ENCODE measurements around the gene PCDHGA10.
"Not testable (repeated sequence)": the region's sequence is repeated elsewhere in the genome, so short reads cannot be mapped to it uniquely, and the experiment has no call there.

Gene PCDHGA10

GRCh38 chr5:141392429-141393198, 20.2 kb upstream of the PCDHGA10 start, which contains the start of gene PCDHGA8:
PCDHGA8 (plus strand) TSS chr5:141392633; CDS start chr5:141392814, 181 bp downstream.
- DNase-seq = peak; percentile 38

DNA sequence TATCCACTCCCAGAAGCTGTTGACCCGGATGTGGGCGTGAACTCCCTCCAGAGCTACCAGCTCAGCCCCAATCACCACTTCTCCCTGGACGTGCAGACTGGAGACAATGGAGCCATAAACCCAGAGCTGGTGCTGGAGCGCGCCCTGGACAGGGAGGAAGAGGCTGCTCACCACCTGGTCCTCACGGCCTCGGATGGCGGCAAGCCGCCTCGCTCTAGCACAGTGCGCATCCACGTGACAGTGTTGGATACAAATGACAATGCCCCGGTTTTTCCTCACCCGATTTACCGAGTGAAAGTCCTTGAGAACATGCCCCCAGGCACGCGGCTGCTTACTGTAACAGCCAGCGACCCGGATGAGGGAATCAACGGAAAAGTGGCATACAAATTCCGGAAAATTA, 19.5 kb upstream of the PCDHGA10 start:
- no peak for DNase-seq

- DNase-seq = not testable (repeated sequence)
Observed at GRCh38 chr5:141394401-141395187, 18.2 kb upstream of the PCDHGA10 start.

DNA sequence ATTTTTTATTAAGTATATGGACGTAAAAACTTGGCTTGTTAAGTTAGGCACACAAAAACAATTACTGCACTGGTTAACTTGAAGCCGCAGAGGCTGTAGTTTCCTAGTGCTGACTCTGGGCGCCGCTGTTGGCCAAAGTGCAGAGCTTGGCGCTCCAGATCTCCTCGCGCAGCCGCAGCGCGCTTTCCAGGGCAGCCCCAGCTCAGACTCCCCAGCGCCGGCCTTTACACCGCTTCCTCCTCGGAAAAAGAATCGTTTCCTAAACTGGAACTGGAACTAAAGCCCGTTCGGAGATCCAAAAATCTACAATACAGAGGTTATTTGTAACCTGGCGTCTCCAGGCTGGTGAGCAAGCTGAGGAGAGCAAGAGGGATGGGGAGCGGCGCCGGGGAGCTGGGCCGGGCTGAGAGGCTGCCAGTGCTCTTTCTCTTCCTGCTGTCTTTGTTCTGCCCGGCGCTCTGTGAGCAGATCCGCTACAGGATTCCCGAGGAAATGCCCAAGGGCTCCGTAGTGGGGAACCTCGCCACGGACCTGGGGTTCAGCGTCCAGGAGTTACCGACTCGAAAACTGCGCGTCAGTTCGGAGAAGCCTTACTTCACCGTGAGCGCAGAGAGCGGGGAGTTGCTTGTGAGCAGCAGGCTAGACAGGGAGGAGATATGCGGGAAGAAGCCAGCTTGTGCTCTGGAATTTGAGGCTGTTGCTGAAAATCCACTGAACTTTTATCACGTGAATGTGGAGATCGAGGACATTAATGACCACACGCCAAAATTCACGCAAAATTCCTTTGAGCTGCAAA, 14.8 kb upstream of the PCDHGA10 start, which contains the start of gene PCDHGB5:
PCDHGB5 (plus strand) TSS at position 192 of the 796 bp plus-strand sequence; CDS start at position 373, 181 bp downstream.
- peak; percentile 69 for DNase-seq

- no peak for DNase-seq
Observed at GRCh38 chr5:141398608-141399007, 14.2 kb upstream of the PCDHGA10 start.

DNA sequence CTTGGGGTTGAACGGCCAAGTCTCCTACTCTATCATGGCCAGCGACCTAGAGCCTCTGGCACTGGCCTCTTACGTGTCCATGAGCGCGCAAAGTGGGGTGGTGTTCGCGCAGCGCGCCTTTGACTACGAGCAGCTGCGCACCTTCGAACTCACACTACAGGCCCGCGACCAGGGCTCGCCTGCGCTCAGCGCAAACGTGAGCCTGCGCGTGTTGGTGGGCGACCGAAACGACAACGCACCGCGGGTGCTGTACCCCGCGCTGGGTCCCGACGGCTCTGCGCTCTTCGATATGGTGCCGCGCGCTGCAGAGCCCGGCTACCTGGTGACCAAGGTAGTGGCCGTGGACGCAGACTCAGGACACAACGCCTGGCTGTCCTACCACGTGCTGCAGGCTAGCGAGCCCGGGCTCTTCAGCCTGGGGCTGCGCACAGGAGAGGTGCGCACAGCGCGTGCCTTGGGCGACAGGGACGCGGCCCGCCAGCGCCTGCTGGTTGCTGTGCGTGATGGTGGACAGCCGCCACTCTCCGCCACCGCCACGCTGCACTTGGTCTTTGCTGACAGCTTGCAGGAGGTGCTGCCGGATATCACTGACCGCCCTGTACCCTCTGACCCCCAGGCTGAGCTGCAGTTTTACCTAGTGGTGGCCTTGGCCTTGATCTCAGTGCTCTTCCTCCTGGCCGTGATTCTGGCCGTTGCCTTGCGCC, 13.1 kb upstream of the PCDHGA10 start:
- no peak for DNase-seq

DNA sequence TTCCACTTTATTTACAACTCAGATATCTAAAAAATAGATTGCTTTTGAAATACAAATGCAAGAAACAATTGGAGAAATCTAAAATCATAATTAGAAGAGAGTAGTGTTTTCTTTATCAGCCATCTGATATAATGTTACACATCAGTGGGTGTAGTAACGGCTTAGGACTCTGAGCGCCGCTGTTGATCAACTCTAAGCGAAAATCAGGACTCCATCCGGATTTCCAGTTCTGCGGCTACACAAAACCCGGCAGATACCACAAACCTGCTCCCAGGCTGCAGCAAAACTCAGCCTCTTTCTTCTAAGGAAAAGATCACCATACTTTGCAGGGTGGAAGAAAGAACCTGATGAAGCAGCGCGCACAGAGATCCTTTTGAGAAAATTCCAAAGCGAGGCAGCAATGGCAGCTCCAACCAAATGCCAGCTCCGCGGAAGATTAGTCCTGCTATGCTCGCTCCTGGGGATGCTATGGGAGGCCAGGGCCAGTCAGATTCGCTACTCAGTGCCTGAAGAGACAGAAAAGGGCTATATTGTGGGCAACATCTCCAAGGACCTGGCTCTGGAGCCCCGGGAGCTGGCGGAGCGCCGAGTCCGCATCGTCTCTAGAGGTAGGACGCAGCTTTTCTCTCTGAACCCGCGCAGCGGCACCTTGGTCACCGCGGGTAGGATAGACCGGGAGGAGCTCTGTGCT, 10.1 kb upstream of the PCDHGA10 start, which contains the start of gene PCDHGA9:
PCDHGA9 (plus strand) TSS at position 226 of the 691 bp plus-strand sequence; CDS start at position 401, 175 bp downstream.
- peak; percentile 37 for DNase-seq

- no peak for DNase-seq
Observed at GRCh38 chr5:141403387-141403786, 9.4 kb upstream of the PCDHGA10 start.

DNA sequence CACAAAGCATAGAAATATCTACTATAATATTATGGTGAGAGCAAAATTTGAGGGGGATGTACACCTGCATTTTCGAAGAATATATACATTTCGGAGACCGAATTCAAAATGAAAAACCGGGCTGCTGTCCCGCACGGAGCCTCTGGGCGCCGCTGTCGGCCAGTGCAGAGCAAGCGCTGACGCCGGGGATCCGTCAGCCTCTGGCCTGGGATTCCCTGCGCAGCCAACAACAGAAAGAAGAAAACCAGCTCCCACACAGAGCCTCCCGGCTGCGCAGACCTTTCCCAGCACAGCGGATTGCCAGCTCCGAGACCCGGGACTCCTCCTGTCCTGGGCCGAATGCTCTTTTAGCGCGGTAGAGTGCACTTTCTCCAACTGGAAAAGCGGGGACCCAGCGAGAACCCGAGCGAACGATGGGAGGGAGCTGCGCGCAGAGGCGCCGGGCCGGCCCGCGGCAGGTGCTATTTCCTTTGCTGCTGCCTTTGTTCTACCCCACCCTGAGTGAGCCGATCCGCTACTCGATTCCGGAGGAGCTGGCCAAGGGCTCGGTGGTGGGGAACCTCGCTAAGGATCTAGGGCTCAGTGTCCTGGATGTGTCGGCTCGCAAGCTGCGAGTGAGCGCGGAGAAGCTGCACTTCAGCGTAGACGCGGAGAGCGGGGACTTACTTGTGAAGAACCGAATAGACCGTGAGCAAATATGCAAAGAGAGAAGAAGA, 4.8 kb upstream of the PCDHGA10 start, which contains the start of gene PCDHGB6:
PCDHGB6 (plus strand) TSS at position 232 of the 716 bp plus-strand sequence; CDS start at position 414, 182 bp downstream.
- peak; percentile 40 for DNase-seq

- no peak for DNase-seq
Observed at GRCh38 chr5:141409598-141410306, 3.0 kb upstream of the PCDHGA10 start.

- no peak for DNase-seq
Observed at GRCh38 chr5:141411575-141411974, 1.2 kb upstream of the PCDHGA10 start.

- no peak for DNase-seq
Observed at GRCh38 chr5:141413540-141414069, 818 bp downstream of the PCDHGA10 start.

GRCh38 chr5:141414548-141415274, 1.9 kb downstream of the PCDHGA10 start:
- not testable (repeated sequence) for DNase-seq

DNA sequence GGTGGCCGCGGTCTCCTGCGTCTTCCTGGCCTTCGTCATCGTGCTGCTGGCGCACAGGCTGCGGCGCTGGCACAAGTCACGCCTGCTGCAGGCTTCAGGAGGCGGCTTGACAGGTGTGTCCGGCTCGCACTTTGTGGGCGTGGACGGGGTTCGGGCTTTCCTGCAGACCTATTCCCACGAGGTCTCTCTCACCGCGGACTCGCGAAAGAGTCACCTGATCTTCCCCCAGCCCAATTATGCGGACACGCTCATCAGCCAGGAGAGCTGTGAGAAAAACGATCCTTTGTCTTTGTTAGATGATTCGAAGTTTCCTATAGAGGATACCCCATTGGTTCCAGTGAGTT, 2.5 kb downstream of the PCDHGA10 start:
- not testable (repeated sequence) for DNase-seq

- DNase-seq = peak; percentile 84
Observed at GRCh38 chr5:141417494-141418172, 4.8 kb downstream of the PCDHGA10 start, which contains the start of gene PCDHGB7. PCDHGB7 (plus strand) TSS chr5:141417677; CDS start chr5:141417860, 183 bp downstream.

DNA sequence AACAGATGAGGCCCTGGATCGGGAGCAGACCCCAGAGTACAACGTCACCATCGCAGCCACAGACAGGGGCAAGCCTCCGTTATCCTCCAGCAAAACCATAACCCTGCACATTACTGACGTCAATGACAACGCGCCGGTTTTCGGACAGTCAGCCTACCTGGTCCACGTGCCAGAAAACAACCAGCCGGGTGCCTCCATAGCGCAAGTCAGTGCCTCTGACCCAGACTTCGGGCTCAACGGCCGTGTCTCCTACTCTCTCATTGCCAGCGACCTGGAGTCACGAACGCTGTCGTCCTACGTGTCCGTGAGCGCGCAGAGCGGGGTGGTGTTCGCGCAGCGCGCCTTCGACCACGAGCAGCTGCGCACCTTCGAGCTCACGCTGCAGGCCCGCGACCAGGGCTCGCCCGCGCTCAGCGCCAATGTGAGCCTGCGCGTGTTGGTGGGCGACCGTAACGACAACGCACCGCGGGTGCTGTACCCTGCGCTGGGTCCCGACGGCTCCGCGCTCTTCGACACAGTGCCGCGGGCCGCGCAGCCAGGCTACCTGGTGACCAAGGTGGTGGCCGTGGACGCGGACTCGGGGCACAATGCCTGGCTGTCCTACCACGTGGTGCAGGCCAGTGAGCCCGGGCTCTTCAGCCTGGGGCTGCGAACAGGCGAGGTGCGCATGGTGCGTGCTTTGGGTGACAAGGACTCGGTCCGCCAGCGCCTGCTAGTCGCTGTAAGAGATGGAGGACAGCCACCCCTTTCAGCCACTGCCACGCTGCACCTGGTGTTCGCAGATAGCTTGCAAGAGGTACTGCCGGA, 6.5 kb downstream of the PCDHGA10 start:
- no peak for DNase-seq

DNA sequence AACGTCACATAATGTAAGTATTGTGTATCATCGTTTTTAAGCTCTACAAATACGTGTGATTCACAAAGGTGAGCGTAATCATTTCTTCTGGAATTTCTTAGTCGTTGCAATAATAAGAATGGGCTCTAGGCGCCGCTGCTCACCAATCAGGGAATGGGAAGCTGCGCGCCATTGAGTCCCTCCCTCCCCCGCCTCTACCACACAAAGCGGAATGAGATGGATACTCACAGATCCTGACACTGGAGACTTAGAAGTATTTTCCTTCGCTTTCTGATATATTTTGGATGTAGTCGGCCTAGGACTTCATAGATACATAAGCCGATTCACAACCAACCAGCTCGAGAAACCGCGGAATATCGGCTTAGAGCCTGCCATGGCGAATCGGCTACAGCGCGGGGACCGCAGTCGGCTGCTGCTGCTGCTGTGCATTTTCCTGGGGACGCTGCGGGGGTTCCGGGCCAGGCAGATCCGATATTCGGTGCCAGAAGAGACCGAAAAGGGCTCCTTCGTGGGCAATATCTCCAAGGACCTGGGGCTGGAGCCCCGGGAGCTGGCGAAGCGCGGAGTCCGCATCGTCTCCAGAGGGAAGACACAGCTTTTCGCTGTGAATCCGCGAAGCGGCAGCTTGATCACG, 8.2 kb downstream of the PCDHGA10 start, which contains the start of gene PCDHGA11:
PCDHGA11 (plus strand) TSS at position 197 of the 634 bp plus-strand sequence; CDS start at position 374, 177 bp downstream.
- peak; percentile 71 for DNase-seq
